ENCODE measurements around the gene PXYLP1. TPM values are rescaled to one million over a fixed set of nuclear protein-coding genes. Genes with fewer than 3 reads are reported as not detected.
A peak's percentile ranks its signal among the peaks of the same experiment; 100 is the strongest.

The PXYLP1 gene
- polyA plus RNA-seq, 1 donor from 2014 or later = 109 TPM

GRCh38 chr3:141218162-141218835 lies 13.3 kb upstream of the PXYLP1 start:
- Histone ChIP-seq H3K27ac (ENCODE audit: low read length) (peak overlapping the region; percentile 9), H2AFZ (ENCODE audit: low read depth, low read length) (no peak overlapping the region), H4K20me1 (ENCODE audit: insufficient read depth) (no peaks in the 10 kb centered on the region), H3K79me2 (replicated peaks; ENCODE audit: insufficient read depth, low read length) (no peaks in the 10 kb centered on the region), H3K4me2 (ENCODE audit: low read length) (no peak overlapping the region), H3F3A (ENCODE audit: insufficient read depth, low read length, poor library complexity, severe bottlenecking) (no peaks in the 10 kb centered on the region), H3K36me3 (ENCODE audit: insufficient read depth, low read length) (no peaks in the 10 kb centered on the region), H3K9me3 (ENCODE audit: low read length) (no peaks in the 10 kb centered on the region), H3K9me2 (ENCODE audit: insufficient read depth, low read length) (no peaks in the 10 kb centered on the region), H3K27me3 (ENCODE audit: insufficient read depth, low read depth, low read length) (no peaks in the 10 kb centered on the region), H3K9ac (ENCODE audit: low read length) (no peak overlapping the region), H3K4me3 (ENCODE audit: low read length) (no peak overlapping the region)
- TF ChIP-seq, protein P1, sequence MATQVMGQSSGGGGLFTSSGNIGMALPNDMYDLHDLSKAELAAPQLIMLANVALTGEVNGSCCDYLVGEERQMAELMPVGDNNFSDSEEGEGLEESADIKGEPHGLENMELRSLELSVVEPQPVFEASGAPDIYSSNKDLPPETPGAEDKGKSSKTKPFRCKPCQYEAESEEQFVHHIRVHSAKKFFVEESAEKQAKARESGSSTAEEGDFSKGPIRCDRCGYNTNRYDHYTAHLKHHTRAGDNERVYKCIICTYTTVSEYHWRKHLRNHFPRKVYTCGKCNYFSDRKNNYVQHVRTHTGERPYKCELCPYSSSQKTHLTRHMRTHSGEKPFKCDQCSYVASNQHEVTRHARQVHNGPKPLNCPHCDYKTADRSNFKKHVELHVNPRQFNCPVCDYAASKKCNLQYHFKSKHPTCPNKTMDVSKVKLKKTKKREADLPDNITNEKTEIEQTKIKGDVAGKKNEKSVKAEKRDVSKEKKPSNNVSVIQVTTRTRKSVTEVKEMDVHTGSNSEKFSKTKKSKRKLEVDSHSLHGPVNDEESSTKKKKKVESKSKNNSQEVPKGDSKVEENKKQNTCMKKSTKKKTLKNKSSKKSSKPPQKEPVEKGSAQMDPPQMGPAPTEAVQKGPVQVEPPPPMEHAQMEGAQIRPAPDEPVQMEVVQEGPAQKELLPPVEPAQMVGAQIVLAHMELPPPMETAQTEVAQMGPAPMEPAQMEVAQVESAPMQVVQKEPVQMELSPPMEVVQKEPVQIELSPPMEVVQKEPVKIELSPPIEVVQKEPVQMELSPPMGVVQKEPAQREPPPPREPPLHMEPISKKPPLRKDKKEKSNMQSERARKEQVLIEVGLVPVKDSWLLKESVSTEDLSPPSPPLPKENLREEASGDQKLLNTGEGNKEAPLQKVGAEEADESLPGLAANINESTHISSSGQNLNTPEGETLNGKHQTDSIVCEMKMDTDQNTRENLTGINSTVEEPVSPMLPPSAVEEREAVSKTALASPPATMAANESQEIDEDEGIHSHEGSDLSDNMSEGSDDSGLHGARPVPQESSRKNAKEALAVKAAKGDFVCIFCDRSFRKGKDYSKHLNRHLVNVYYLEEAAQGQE (IDR thresholded peaks at IDR 0.05; ENCODE audit: borderline replicate concordance) = no peak
- TF ChIP-seq EZH2 (IDR thresholded peaks at IDR 0.05; ENCODE audit: borderline replicate concordance, insufficient read depth, low read length, poor library complexity, severe bottlenecking) (no peak), EP300 (conservative IDR thresholded peaks at IDR 0.05; ENCODE audit: poor library complexity, severe bottlenecking) (no peak), POLR2AphosphoS5 (IDR thresholded peaks at IDR 0.05) (no peak), TAF1 (IDR thresholded peaks at IDR 0.05; ENCODE audit: low read depth) (no peak), CTCF (IDR thresholded peaks at IDR 0.05; ENCODE audit: poor library complexity, severe bottlenecking) (no peak), MXI1 (conservative IDR thresholded peaks at IDR 0.05; ENCODE audit: poor library complexity, severe bottlenecking) (no peak), RAD21 (conservative IDR thresholded peaks at IDR 0.05) (no peak), SMC3 (conservative IDR thresholded peaks at IDR 0.05; ENCODE audit: poor library complexity) (no peak)

DNA sequence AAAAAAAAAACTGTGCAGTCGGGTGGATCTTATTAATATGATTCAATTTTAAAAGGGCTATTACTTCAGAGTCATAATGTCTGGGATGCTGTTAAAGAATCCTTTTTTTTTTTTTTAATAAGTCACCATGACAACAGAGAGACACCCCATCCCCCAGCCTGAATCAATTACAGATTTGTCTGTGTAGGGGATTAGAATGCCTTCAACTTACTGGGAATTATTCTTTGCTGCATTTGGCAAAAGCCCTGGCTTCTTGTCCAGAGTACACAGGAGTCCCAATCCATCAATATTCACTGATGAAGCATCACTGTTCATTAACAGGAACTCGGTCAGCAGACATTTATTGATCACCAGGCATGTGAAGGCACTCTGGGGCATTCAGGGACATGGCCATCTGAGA lies 12.7 kb upstream of the PXYLP1 start:
- Histone ChIP-seq H3F3A (ENCODE audit: insufficient read depth, low read length, poor library complexity, severe bottlenecking) (no peaks in the 10 kb centered on the region), H3K9me3 (ENCODE audit: low read length) (no peaks in the 10 kb centered on the region), H3K36me3 (ENCODE audit: insufficient read depth, low read length) (no peaks in the 10 kb centered on the region), H3K9ac (ENCODE audit: low read length) (no peak overlapping the region), H4K20me1 (ENCODE audit: insufficient read depth) (no peaks in the 10 kb centered on the region), H3K4me3 (ENCODE audit: low read length) (no peak overlapping the region), H3K27me3 (ENCODE audit: insufficient read depth, low read depth, low read length) (no peaks in the 10 kb centered on the region), H2AFZ (ENCODE audit: low read depth, low read length) (no peak overlapping the region), H3K27ac (ENCODE audit: low read length) (peak overlapping the region; percentile 9), H3K4me2 (ENCODE audit: low read length) (no peak overlapping the region), H3K9me2 (ENCODE audit: insufficient read depth, low read length) (no peaks in the 10 kb centered on the region), H3K79me2 (replicated peaks; ENCODE audit: insufficient read depth, low read length) (no peaks in the 10 kb centered on the region)
- TF ChIP-seq EZH2 (IDR thresholded peaks at IDR 0.05; ENCODE audit: borderline replicate concordance, insufficient read depth, low read length, poor library complexity, severe bottlenecking) (no peak), SMC3 (conservative IDR thresholded peaks at IDR 0.05; ENCODE audit: poor library complexity) (no peak), MXI1 (conservative IDR thresholded peaks at IDR 0.05; ENCODE audit: poor library complexity, severe bottlenecking) (no peak), POLR2AphosphoS5 (IDR thresholded peaks at IDR 0.05) (no peak), RAD21 (conservative IDR thresholded peaks at IDR 0.05) (no peak), TAF1 (IDR thresholded peaks at IDR 0.05; ENCODE audit: low read depth) (no peak), EP300 (conservative IDR thresholded peaks at IDR 0.05; ENCODE audit: poor library complexity, severe bottlenecking) (no peak), CTCF (IDR thresholded peaks at IDR 0.05; ENCODE audit: poor library complexity, severe bottlenecking) (no peak)
- TF ChIP-seq, protein P1 (IDR thresholded peaks at IDR 0.05; ENCODE audit: borderline replicate concordance) = no peak

Measured in neural cell (in vitro differentiated cells).